Pancreas (tissue), 10 donors: ENCODE results near the gene RRP1B. TPM values are rescaled to one million over a fixed set of nuclear protein-coding genes. Genes with fewer than 3 reads are reported as not detected.

Experiments used
- ATAC-seq, 4 donors: fragments of 200-7000 bp; cut with Tn5 transposase; one replicate each; pipeline versions ENCODE4 v1.8.0 to v1.9.1; 2020; ENCODE audit warnings: mild to moderate bottlenecking in 4 of 4, moderate library complexity in 4 of 4
- DNase-seq, 6 donors: peaks; one replicate each; pipeline ENCODE4 v3.0.0-alpha.2; 2020
- FAIRE-seq: peaks from 2 replicates; lab custom pipeline; 2012; peaks lifted over from hg19 to GRCh38; lab: Jason Lieb, UNC
- H3K27ac ChIP-seq, 4 donors: fragments of 200-600 bp; sonication (generic); 1 replicate in 3 of 4; 2 replicates in 1 of 4; pipeline versions ENCODE4 v1.5.0 to v1.8.0; 2020
- H3K27me3 ChIP-seq, 4 donors: fragments of 200-600 bp; one replicate each; pipeline ENCODE4 v1.8.0; 2021
- H3K36me3 ChIP-seq, 3 donors: fragments of 200-600 bp; sonication (generic) in 1 of 3; one replicate each; pipeline versions ENCODE4 v1.5.0 to v1.8.0; 2020 to 2021
- H3K4me1 ChIP-seq, 3 donors: fragments of 200-600 bp; one replicate each; pipeline ENCODE4 v1.8.0; 2021
- H3K4me3 ChIP-seq, 4 donors: fragments of 200-600 bp; sonication (generic) in 2 of 4; one replicate each; pipeline versions ENCODE4 v1.5.0 to v1.8.0; 2020 to 2021
- H3K9me3 ChIP-seq, 4 donors: fragments of 200-600 bp; one replicate each; pipeline ENCODE4 v1.8.0; 2021
- WGBS, 2 donors: extraction: QIAGEN DNeasy Blood & Tissue Kit; methylation state at CpG; one replicate each; pipeline ENCODE4 v1.1.7; 2013; 5-methylcytosine and 5-hydroxymethylcytosine counted together
- intact Hi-C, 3 donors: fragments of 100-400 bp; cut with DNase I; formaldehyde crosslinking; loops; one replicate each; pipeline versions ENCODE4 v1.11.1 to v1.14.2; 2022
- polyA plus RNA-seq, 2 donors: library from polyadenylated mRNA; stranded (reverse); fragments of 200-250 nt; gene quantifications; one replicate each; pipeline ENCODE4 v1.2.3, GENCODE V29; 2013
- total RNA-seq, 6 donors: library from RNA; stranded (reverse); fragmentation: NEBNext Ultra II Directional in 4 of 6; extraction: Animal tissue kit (Norgen Biotek cat#: 25700) in 4 of 6; gene quantifications; one replicate each; pipeline versions ENCODE4 v1.2.1 to v1.2.4, GENCODE V29; 2021 to 2023
- TF ChIP-seq, protein P1 (sequence below), 4 donors: fragments of 200-600 bp; sonication (generic) in 3 of 4; IDR thresholded peaks; one replicate each; pipeline versions ENCODE4 v1.5.0 to v1.8.0; 2021; ENCODE audit warnings: antibody characterized with exemption in 4 of 4
- donor health status: healthy with polysubstance abuse.
- donor health status: DM: no; HTN: no; CAD: no; lungs with moderate emphysema.
- donor health status: DM: no; HTN: no; CAD: no.
- donor health status: control.
- donor health status: control.
- donor health status: Bipolar disorder and iron deficiency.
- donor health status: DM: yes; HTN: yes; CAD: no.
- donor health status: DM: no; HTN: no; CAD: no.
- donor health status: DM: no; HTN: no; CAD: no.
- donor health status: DM: yes; HTN: yes; CAD: no.

The RRP1B gene
- total and polyA plus RNA-seq, 8 donors: 4.4 to 13.3 (median 9.0) TPM

DNA sequence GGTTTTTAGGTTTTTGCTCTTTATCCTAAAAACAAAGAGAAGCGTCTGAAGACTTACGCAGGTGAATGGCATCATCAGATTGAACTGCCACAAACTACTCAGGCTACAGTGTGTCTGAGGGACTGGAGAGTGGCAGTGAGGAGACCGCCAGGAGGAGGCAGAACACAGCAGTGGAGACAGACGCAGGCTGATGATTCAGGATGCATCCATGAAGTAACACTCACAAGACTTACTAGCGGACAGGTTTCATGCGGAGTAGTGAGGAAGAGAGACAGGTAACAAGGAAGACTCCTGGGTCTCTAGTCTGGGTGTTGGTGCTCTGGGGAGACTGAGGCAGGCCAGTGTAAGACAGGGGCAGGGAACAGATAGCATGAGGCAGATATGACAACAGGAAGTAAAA is 5.7 kb upstream of the RRP1B start:
- Histone ChIP-seq H3K36me3 (no peaks in the 10 kb centered on the region), H3K27ac (no peak overlapping the region), H3K4me3 (no peak overlapping the region), H3K4me1 (no peaks in the 10 kb centered on the region), H3K9me3 (no peaks in the 10 kb centered on the region), H3K27me3 (no peaks in the 10 kb centered on the region)
- no peak for FAIRE-seq
- WGBS, 2 donors: 91 to 95% methylated on average over 6 of the region's 6 CpGs
- TF ChIP-seq, protein P1, sequence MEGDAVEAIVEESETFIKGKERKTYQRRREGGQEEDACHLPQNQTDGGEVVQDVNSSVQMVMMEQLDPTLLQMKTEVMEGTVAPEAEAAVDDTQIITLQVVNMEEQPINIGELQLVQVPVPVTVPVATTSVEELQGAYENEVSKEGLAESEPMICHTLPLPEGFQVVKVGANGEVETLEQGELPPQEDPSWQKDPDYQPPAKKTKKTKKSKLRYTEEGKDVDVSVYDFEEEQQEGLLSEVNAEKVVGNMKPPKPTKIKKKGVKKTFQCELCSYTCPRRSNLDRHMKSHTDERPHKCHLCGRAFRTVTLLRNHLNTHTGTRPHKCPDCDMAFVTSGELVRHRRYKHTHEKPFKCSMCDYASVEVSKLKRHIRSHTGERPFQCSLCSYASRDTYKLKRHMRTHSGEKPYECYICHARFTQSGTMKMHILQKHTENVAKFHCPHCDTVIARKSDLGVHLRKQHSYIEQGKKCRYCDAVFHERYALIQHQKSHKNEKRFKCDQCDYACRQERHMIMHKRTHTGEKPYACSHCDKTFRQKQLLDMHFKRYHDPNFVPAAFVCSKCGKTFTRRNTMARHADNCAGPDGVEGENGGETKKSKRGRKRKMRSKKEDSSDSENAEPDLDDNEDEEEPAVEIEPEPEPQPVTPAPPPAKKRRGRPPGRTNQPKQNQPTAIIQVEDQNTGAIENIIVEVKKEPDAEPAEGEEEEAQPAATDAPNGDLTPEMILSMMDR (IDR thresholded peaks at IDR 0.05): no peak
- no peak for ATAC-seq
- no peak for DNase-seq
- intact Hi-C loops: no loop called here

- H3K9me3 ChIP-seq: no peaks in the 10 kb centered on the region
- no peak for DNase-seq
- no peak for FAIRE-seq
- no peak overlapping the region for H3K4me3 ChIP-seq
- TF ChIP-seq, protein P1 (IDR thresholded peaks at IDR 0.05): no peak
- H3K27ac ChIP-seq: no peak overlapping the region
- intact Hi-C loops: no loop called here
- no peak for ATAC-seq
- 84 to 86% methylated on average over 7 of the region's 7 CpGs for WGBS, 2 donors
- H3K36me3 ChIP-seq: no peaks in the 10 kb centered on the region
- H3K4me1 ChIP-seq: no peaks in the 10 kb centered on the region
- H3K27me3 ChIP-seq: no peaks in the 10 kb centered on the region
These were observed 4.4 kb upstream of the RRP1B start for GRCh38 chr21:43654806-43655489.

DNA sequence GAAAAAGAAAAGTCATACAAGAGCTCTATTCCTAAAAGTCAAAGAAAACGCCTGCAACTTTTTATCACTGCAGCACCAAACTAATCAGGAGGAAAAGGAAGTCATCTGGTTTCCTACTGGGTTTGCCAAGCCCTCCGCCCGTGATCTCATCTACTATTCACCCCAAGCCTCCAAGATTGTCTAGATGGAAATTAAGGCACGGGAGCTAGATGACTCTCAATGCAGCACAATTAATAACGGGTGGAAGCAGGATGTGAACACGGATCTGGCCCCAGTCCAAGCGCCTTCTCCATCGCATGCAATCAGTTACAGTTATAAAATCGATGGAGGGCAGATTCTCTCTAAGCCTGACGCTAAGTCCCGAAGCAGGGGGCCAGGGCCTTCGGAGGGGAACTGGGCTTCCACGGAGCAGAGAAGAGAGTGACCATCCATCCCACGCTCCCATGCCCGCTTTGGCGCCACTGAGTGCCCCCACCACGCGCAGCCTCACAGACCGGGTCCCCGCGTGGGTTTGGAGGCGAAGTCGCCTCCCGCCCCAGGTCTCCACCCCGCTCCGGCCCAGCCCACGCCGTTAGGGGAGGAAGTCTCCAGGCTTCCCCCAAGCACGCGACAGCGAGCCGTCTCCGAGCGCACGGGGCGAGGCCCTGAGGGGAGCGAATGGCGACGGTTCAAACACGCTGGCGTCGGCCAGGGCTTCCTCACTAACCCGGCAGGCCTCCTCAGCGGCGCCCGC is 1.8 kb upstream of the RRP1B start:
- intact Hi-C loops: no loop called here
- no peak for ATAC-seq
- Histone ChIP-seq H3K4me3 (no peak overlapping the region), H3K27me3 (no peaks in the 10 kb centered on the region), H3K4me1 (peaks cover 0 to 15% (median 0%) of the 10 kb centered on the region in 3 donors), H3K9me3 (no peaks in the 10 kb centered on the region), H3K36me3 (no peaks in the 10 kb centered on the region), H3K27ac (no peak overlapping the region)
- TF ChIP-seq, protein P1 (IDR thresholded peaks at IDR 0.05): no peak
- no peak for FAIRE-seq
- 85 to 86% methylated on average over 46 of the region's 46 CpGs for WGBS, 2 donors
- peak in 3 of 6 donors; percentile 28 to 74 (median 49) for DNase-seq

- 94% methylated on average over 47 to 48 of the region's 48 CpGs for WGBS, 2 donors
- DNase-seq: peak in 1 of 6 donors; percentile 18
- Histone ChIP-seq H3K4me1 (peaks cover 0 to 15% (median 0%) of the 10 kb centered on the region in 3 donors), H3K27ac (peak overlapping the region in 1 of 4 donors; percentile 76), H3K4me3 (no peak overlapping the region), H3K27me3 (no peaks in the 10 kb centered on the region), H3K36me3 (peaks cover 0 to under 1% (median 0%) of the 10 kb centered on the region in 3 donors), H3K9me3 (no peaks in the 10 kb centered on the region)
- no peak for FAIRE-seq
- TF ChIP-seq, protein P1 (IDR thresholded peaks at IDR 0.05): no peak
- no peak for ATAC-seq
- intact Hi-C loops: no loop called here
These were observed 1.1 kb upstream of the RRP1B start for GRCh38 chr21:43658088-43658741.
